Urothelium cell line (cell line): ENCODE results near the gene THAP5.

ENCODE experiments used
- DNase-seq: peaks from one replicate; pipeline ENCODE4 v3.0.0; 2011; ENCODE audit warnings: low spot score, mixed read lengths
- FAIRE-seq: peaks from 2 replicates; lab custom pipeline; 2011; peaks lifted over from hg19 to GRCh38; lab: Jason Lieb, UNC

THAP5 gene, protein sequence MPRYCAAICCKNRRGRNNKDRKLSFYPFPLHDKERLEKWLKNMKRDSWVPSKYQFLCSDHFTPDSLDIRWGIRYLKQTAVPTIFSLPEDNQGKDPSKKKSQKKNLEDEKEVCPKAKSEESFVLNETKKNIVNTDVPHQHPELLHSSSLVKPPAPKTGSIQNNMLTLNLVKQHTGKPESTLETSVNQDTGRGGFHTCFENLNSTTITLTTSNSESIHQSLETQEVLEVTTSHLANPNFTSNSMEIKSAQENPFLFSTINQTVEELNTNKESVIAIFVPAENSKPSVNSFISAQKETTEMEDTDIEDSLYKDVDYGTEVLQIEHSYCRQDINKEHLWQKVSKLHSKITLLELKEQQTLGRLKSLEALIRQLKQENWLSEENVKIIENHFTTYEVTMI

DNA sequence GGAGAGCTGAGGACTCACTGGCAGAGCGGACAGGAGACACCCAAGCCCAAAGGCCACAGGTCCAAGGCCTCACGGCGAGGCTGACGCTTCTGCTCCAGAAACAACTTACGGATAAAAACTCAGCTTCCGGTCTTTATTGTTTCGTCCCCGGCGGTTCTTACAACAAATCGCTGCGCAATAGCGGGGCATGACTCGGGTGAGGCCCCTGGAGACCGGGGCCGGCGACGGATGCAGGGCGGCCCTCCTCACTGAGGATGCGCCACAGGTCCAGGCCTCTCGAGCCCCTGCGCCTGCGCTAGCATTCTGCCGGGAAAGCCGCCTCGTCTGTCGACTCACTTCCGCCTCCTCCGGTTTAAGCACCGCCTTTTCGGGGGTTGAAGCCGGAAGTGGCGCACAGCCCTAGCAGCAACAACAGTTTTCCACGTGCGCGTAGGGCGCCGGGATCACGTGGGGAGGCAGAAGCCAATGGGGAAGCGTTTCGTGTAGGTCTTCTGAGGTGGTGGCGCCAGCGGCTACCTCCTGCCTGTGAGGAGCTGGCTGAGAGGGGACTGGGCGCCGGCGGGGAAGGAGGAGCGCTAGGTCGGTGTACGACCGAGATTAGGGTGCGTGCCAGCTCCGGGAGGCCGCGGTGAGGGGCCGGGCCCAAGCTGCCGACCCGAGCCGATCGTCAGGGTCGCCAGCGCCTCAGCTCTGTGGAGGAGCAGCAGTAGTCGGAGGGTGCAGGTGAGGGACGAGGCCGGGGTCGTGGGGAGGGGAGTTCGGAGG is at the start of gene THAP5, which contains the start of gene DNAJB9:
Gene THAP5, minus strand, starts transcription at position 326 of the 765 bp plus-strand sequence. Its CDS starts 137 bp downstream, at position 189.
Gene DNAJB9, plus strand, starts transcription at position 494 of the 765 bp plus-strand sequence. CDS start 1,853 bp downstream, outside the sequence.
- peak; percentile 97 for FAIRE-seq
- peak; percentile 99 for DNase-seq

DNA sequence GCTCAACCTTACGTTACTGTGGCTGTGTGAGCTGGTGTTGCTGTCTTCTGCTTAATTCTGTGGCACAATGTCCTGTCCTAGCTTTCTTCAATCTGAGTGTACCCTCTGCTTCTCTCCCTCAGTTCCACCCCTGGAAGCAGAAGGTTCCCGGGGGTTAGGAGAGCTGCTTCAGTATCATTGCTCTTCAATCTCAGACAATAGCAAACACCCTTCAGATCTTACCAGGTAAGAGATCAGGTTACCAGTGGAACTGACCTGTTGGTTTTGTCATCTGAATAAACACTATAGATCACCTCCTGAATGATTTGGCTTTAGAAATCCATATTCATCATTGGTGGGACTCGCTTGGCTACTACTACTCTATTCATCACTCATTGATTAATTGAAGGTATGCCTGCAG is 48.5 kb upstream of the THAP5 start:
- no peak for DNase-seq
- FAIRE-seq: no peak

DNA sequence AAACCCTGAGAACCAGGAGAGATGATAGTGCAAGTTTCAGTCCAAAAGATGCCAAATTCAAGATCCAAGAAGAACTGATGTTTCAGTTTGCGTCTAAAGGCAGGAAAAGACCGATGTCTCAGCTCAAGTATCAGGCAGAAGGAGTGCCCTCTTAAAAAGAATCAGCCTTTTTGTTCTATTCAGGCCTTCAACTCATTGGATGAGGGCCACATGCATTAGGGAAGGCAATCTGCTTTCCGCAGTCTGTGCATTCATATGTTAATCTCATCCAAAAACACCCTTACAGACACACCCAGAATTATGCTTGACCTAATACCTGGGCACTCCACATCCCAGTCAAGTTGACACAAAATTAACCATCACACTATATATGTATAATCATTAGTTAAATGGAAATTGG is 45.4 kb upstream of the THAP5 start:
- FAIRE-seq (no peak), DNase-seq (no peak)

DNA sequence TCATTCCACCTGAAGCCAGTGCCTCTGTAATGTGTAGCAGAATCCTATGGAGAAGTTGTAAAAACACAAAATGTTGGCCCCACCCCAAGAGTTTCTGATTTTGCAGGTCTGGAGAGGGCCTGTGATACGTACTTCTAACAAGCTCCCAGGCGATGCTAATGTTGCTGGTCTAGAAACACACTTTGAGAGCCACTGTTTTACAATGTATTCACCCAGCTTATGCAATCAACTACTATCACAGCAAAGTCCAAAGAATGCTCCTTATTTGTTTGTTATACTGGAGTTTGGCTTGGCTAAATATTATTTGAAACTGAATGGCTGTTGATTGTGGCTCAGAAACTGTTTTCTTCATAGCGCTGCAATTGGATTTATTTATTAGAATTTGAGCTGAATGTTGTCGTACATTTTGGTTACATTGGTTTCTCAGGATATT is 44.5 kb upstream of the THAP5 start:
- FAIRE-seq (no peak), DNase-seq (no peak)

DNA sequence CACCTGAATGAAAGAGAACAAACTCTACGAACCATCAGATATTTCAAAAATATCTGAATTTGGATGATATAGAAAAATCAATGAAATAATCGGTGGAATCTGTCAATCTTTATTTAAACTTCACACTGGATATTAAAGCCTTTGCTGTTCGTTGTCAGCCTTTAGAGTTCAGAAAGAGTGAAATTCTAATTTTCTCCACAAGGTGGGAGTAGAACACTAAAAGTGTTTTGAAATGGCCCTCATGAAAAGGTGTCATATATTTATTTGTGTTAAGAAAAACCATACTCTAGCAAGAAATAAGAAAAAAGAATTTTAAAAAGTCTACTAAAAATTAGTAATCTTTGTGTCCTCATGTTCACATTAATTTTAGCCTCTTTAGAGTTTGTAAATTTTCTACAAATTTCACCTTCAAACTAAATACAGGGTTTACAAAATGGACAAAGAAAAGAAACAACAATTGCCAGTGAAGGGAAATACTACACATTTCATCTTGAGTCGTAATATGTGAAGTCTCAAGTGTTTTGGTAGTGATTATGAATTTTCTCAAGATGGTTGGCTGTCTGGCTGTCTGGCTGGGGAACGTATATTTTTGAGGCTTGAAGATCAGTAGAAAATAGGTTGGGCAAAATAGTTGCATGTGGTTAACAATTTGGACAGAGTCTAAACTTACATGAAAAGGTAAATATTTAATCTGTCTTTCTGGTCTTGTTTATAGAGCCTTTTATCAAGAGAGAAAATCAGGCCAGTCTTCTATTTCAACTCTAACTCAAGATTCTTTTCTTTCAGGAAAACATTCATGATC is 43.8 kb upstream of the THAP5 start:
- DNase-seq: peak; percentile 44
- no peak for FAIRE-seq

DNA sequence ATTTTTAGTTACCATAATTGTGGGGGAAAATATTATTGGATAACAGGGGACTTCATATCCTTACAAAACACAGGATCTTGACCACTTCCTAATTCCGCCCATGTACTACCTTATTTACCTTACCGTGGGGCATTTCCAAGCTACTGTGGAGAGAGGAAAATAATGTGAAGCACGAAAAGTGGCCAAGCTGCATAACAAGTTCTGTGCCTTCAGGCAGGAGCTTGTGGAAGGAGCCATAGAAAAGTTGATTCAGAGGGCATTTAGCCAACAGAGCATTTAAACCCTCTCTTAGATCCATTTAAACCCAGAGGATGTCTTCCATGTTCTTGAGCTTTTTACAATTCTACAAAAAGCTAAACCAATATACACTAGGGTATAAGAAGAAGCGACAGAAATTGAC is 41.8 kb upstream of the THAP5 start:
- no peak for FAIRE-seq

DNA sequence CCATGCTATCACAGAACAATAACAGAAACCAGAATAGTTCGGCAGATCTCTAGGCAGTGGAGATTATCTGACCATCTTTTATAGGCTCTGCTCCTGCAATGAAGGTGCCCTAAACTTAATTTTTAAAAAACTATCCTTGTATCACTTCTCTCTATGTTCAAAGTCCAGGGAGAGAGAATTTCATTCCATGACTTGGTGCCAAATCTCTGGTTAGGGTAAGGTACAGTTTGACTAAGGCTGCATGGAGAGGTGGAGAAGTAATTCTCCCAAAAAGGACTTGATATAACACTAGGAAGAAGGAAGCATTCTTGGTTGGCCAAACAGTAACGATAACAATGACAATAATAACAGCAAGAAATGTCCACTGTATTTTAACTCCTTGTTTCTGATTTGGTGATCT is 40.1 kb upstream of the THAP5 start:
- FAIRE-seq (no peak), DNase-seq (no peak)

More for the DNA sequence above, 41.8 kb upstream of the THAP5 start:
- DNase-seq: no peak

DNA sequence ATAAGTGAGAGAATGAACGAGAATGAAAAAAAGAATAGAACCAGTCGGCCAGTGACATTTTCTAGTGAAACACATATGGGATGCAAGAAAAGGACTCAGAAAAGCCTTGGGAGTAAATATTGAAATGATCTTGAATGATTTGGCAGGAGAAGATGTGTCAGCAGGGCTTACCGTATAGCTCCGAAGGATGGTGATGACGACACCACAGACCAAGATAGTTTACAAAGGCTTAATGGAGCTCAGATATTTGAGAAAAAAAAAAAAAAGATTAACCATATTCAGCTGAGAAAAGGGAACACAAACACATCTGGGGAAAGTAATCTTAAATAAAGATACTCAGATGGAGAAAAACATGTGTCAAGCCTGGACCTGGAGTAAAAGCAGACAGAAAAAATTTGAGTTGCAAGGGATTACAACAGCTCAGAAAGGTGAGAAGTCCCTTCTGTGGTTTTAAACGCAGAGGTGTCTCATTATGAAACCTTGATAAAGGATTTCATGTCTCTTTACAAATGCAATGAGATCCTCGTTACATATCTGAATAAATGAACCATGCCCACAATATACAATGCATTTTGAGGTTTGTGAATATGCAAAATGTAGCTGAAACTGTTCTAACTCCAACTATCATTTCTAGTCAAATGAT is 36.2 kb upstream of the THAP5 start:
- no peak for FAIRE-seq
- no peak for DNase-seq

DNA sequence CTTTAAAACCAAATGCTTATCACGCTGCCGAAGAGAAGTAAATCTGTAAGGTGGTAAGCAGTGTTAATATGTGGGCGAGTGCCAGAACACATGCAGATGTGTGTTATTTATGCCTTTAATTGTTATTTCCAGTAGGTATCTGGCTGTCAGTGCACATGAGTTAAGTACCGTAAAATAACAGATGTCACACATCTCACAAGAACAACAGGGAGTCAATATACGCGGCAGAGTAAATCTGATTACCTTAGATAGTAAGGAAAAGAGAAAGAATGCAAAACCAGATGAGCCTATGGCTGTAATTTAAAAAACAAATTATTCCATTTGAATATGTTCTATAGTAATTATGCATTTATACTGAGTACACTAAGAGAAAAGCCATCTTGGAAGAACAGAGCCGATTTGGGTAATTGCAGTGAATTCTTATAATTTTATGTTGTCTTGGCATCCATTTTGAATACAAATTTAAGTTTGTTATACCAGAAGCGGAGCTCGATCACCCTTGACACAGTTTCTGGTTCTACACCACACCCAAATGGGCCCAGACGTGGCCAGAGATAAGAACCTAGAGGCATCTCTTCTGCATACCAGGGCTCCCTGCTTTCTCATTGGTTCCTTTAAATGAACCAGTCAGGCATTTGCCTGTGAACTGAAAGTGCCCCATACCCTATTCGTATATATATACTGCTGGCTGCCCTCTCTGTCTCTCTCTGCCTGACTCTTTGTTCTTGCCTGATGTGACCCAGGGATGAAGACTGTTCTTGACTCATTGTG is 35.0 kb upstream of the THAP5 start:
- FAIRE-seq (no peak), DNase-seq (no peak)

DNA sequence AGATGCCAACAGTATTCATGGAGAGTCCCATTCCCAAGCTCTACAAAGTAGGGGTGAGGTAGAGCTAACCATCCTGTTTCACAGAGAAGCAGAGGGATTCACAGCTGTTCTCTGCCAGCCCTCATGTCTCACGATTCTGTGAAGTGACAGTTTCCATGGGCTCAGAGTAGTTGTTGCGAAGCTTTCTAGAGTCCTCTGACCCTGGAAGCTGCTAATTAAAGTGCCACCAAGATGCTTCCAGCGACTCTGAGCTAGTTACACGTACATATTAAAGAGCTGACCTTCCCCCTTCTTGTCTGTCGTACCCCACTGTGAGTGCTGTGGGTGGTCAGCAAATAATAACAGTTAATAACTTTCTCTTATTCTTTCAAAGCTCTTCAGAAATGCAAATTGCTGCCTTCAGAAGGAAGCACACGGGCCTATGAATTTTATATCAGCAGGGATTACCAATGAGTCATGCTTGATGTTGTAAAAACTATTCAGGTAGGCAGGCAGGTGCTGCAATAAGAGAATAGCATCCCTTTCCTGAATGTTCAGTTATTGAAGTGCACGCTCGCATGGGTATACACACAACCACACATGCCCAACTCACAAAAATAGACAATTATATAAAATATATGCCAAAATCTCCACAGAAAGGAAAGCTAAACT is 34.3 kb upstream of the THAP5 start:
- no peak for DNase-seq

DNA sequence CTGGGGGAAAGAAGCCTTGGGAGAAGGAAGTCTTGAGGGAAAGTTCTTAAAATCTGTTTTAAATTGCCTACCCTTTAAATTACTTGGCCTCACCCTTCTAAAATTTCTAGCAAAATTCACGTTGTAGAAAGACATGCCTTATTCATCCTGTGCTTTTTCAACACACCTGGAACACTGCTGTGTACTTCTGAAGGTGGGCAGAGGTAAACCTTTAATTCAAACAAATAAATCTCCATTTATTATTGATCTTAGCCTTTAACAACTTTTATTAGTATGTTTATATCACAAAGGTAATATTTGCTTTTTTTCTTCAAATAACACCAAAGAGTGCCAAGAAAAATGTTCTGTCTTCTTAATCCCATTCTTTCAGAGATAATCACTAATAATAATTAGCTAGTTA is 30.9 kb upstream of the THAP5 start:
- DNase-seq: no peak
- no peak for FAIRE-seq

More for the DNA sequence above, 34.3 kb upstream of the THAP5 start:
- FAIRE-seq: no peak

DNA sequence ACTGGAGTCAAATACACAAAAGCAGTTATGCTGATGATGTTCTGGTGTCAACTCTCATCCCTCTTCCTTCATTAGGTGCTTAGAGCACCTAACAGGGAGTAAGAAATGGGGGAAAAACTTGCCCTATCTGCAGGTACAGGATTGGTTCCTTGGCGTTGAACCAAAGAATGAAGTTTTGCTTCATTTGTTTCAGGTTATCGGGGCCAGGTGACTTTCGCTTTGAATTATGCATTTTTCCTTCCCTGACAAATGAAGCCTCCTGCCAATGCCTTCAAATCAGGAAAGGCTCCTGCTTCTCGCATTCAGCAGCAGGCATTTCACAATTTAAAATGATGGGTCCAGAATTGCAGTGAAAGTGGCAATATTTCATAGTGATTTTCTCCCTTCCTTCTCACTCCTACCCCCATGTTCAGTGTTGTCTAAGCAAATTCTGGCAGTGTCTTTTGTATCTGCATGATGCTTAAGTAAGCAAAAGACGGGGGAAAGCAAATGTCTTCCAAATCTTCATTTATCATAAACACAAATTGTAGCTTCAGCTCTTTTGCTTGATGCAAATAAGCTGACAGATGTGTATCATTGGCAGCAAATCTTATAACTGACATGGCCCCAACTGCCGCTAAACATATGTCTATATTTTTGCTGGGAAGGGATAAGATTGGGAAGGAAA is 29.5 kb upstream of the THAP5 start:
- no peak for DNase-seq
- no peak for FAIRE-seq

DNA sequence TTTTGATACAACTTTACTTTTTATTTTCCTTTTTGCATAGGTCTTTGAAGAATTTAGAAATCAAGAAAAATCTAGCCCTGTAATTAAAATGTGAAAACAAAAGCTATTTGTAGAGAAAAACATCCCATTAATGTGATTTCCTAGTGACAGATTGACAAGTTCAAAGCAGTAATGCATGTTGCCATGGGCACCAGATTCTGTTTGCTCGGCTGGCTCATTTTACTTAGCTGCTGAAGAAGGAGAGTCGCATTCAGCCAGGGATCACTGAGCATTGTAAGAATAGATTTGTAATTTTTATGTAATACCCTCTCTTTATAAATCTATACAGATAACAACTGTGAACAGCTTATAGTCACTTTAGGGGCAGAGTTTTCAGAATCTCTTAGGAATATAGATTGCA is 28.6 kb upstream of the THAP5 start:
- DNase-seq: no peak
- no peak for FAIRE-seq

DNA sequence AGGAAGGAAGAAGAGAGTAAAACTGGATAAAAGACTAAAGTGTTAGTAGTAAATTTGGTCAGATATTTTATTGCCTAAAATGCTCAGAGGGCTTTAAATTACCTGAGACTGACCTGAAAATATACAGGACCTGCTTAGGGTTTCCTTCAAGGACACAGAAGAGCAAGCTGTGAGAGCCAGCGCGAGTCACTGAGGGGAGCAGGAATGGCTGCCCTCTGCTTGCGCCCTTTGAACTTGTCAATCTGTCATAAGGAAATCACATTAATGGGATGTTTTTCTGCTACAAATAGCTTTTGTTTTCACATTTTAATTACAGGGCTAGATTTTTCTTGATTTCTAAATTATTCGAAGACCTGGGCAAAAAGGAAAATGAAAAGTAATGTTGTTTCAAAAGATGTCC is 27.1 kb upstream of the THAP5 start:
- DNase-seq (no peak), FAIRE-seq (no peak)

DNA sequence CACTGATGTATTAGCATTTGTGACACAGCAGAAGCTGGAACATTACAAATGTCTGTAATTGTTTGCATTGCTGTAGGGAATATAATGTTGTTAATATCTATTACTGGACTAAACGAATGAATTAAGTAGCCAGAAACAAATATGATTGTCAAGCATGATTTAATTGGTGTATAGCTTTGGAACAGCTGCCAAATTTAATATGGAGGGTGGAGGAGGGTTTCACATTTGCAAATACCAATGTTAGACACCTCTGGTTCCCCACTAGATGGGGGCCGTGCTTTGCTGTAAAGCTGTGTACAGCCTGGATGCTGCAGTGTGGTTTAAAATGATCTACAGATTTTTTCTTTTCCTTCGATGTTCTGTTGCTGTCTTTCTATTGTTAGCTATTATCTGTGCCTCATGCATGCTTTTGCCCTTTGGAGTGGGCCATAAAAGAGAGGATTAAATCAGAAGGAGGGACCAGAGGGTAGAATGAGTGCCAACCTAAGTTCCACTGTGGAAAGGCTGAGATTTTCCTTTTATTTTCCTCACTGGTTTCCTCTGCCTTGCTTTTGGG is 23.2 kb upstream of the THAP5 start:
- no peak for FAIRE-seq

DNA sequence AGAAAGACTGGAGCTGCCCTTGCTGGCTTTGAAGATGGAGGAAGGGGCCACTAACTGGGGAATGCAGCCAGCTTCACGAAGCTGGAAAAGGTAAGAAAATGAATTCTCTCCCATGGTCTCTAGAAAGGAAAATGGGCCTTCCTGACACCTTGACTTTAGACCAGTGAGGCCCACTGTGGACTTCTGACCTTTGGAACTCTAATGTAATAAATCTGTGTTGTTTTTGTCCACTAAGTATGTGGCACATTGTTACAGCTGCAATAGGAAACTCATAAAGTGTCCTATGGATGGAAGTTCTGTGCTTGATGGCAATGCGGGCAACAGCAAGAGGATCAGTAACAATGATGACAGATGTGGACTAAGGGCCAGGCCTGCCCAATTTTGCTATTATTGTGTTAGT is 21.1 kb upstream of the THAP5 start:
- no peak for FAIRE-seq
- no peak for DNase-seq

More for the DNA sequence above, 23.2 kb upstream of the THAP5 start:
- DNase-seq: peak; percentile 33

DNA sequence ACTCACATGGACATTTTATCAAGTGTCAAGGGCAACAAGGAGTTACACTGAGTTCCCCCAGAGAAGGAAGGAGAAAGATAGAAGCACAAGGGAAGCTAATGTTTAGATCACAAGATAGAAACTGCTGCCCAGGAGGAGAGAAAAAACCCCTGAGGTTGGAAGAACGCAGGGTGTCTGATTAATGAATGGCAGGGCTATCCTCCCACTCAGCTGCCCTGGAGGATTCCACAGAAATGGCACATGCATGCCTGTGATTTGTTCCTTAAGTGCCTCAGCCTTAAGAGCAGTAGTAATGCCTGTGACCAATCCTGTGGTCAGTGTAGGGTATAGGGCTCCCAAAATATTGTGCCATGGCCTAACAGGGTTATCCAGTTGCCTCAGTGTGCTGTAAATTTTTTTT is 20.4 kb upstream of the THAP5 start:
- no peak for DNase-seq

DNA sequence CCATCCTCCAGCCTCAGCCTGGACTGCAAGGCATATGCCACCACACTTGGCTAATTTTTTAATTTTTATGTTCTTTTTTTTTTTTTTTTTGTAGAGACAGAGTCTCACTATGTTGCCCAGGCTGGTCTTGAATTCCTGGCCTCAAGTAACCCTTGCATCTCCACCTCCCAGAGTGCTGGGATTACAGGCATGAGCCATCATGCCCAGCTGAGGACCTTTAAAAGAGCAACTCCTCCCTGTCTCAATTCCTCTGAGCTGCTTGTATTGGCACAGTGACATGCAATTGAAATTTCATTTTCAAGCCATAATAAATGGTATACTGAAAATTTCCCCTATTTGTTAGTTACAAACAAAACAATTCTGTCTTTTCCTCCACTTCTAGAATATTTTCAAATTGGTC is 19.7 kb upstream of the THAP5 start:
- no peak for FAIRE-seq
- DNase-seq: no peak

More for the DNA sequence above, 20.4 kb upstream of the THAP5 start:
- FAIRE-seq: no peak
